ENCODE measurements around the gene LMNTD2.

DNA sequence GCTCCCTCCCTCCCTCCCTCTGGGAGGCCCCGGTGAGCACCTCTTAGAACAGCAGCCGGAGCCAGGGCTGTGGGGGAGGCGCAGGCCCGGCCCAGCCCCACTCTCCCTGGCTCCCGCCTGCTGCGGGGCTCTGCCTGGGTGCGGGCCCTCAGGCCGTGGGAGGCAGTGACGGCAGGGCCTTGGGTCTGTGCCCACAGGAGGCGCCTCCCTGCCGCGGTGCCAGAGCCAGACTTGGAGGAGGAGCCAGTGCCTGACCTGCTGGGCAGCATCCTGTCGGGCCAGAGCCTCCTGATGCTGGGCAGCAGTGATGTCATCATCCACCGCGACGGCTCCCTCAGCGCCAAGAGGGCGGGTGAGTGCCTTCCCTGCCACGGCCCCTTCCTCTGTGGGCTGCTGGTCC is 45.7 kb upstream of the LMNTD2 start:
- TF ChIP-seq, protein P1, sequence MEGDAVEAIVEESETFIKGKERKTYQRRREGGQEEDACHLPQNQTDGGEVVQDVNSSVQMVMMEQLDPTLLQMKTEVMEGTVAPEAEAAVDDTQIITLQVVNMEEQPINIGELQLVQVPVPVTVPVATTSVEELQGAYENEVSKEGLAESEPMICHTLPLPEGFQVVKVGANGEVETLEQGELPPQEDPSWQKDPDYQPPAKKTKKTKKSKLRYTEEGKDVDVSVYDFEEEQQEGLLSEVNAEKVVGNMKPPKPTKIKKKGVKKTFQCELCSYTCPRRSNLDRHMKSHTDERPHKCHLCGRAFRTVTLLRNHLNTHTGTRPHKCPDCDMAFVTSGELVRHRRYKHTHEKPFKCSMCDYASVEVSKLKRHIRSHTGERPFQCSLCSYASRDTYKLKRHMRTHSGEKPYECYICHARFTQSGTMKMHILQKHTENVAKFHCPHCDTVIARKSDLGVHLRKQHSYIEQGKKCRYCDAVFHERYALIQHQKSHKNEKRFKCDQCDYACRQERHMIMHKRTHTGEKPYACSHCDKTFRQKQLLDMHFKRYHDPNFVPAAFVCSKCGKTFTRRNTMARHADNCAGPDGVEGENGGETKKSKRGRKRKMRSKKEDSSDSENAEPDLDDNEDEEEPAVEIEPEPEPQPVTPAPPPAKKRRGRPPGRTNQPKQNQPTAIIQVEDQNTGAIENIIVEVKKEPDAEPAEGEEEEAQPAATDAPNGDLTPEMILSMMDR (IDR thresholded peaks at IDR 0.05; ENCODE audit: extremely low read depth in 1 of 2, insufficient read depth in 1 of 2, low read depth in 1 of 2, low read length in 2 of 2): no peak
- TF ChIP-seq FOS (IDR thresholded peaks at IDR 0.05; ENCODE audit: borderline replicate concordance, insufficient read depth, low read length): no peak
- TF ChIP-seq POLR2AphosphoS5 (IDR thresholded peaks at IDR 0.05; ENCODE audit: insufficient read depth, low read depth, low read length): no peak
- no peak for TF ChIP-seq POLR2A (IDR thresholded peaks at IDR 0.05; ENCODE audit: low read depth, low read length)
- no peak for TF ChIP-seq GATA2 (IDR thresholded peaks at IDR 0.05; ENCODE audit: insufficient read depth, insufficient read length, low read depth, low read length)
- TF ChIP-seq EZH2 (IDR thresholded peaks at IDR 0.05; ENCODE audit: borderline replicate concordance, low read depth, low read length, severe bottlenecking): no peak
- TF ChIP-seq, protein P2, sequence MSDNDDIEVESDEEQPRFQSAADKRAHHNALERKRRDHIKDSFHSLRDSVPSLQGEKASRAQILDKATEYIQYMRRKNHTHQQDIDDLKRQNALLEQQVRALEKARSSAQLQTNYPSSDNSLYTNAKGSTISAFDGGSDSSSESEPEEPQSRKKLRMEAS (IDR thresholded peaks at IDR 0.05; ENCODE audit: insufficient read depth, insufficient read length): no peak
